Measurements from ENCODE around the gene CCL5. TPM values are rescaled to one million over a fixed set of nuclear protein-coding genes. Genes with fewer than 3 reads are reported as not detected.

The CCL5 gene
- total RNA-seq, 1 donor from 2014 or later = not detected

DNA sequence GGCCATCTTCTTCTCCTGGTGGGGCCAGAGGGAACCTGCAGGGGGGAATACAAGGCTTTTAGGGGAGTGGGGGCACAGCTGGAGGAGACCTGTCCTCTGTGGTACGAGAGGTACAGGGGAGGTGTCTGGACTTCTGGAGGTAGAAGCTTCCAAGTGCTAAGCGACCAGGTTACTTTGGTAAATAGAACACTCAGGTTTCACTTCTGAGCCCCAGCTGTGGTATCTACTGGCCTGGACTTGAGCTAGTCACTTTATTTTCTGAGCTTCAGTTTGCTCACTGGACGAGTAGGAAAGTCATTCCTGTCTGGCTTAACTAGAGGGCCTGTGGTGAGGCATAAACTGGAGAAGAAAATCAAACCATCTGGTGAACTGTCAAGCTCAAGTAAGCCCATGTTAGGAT lies 11.4 kb downstream of the CCL5 start, which contains the start of gene HEATR9:
HEATR9 (minus strand) TSS at position 155 of the 400 bp plus-strand sequence; CDS start at position 6, 149 bp downstream.
- Histone ChIP-seq H3K27me3 (ENCODE audit: control insufficient read depth, insufficient read depth, low read length) (no peaks in the 10 kb centered on the region), H3K4me3 (ENCODE audit: low read depth, low read length) (no peak within 1 kb of the TSS), H3K36me3 (ENCODE audit: control insufficient read depth, insufficient read depth, low read length) (no peaks in the 10 kb centered on the region)
- TF ChIP-seq, protein P1, sequence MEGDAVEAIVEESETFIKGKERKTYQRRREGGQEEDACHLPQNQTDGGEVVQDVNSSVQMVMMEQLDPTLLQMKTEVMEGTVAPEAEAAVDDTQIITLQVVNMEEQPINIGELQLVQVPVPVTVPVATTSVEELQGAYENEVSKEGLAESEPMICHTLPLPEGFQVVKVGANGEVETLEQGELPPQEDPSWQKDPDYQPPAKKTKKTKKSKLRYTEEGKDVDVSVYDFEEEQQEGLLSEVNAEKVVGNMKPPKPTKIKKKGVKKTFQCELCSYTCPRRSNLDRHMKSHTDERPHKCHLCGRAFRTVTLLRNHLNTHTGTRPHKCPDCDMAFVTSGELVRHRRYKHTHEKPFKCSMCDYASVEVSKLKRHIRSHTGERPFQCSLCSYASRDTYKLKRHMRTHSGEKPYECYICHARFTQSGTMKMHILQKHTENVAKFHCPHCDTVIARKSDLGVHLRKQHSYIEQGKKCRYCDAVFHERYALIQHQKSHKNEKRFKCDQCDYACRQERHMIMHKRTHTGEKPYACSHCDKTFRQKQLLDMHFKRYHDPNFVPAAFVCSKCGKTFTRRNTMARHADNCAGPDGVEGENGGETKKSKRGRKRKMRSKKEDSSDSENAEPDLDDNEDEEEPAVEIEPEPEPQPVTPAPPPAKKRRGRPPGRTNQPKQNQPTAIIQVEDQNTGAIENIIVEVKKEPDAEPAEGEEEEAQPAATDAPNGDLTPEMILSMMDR (IDR thresholded peaks at IDR 0.05; ENCODE audit: insufficient read depth, low read length, poor library complexity, severe bottlenecking) = no peak
- no peak for DNase-seq (ENCODE audit: low read depth)

DNA sequence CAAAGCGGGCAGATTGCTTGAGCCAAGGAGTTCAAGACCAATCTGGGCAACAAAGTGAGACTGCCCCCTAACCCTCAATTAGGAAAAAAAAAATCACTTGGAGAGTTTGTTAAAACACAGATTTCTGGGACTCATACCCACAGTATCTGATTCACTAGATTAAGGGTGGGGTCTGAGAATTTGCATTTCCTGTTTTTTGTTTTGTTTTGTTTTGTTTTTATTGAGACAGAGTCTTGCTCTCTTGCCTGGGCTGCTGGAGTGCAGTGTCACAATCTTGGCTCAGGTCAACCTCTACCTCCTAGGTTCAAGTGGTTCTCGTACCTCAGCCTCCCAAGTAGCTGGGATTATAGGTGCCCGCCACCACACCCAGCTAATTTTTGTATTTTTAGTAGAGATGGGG lies 12.6 kb downstream of the CCL5 start:
- TF ChIP-seq, protein P1 (IDR thresholded peaks at IDR 0.05; ENCODE audit: insufficient read depth, low read length, poor library complexity, severe bottlenecking) = no peak
- DNase-seq (ENCODE audit: low read depth) = no peak
- H3K4me3 ChIP-seq (ENCODE audit: low read depth, low read length) = no peak overlapping the region
- H3K36me3 ChIP-seq (ENCODE audit: control insufficient read depth, insufficient read depth, low read length) = no peaks in the 10 kb centered on the region
- no peaks in the 10 kb centered on the region for H3K27me3 ChIP-seq (ENCODE audit: control insufficient read depth, insufficient read depth, low read length)

GRCh38 chr17:35866341-35866950 lies 13.7 kb downstream of the CCL5 start:
- Histone ChIP-seq H3K27me3 (ENCODE audit: control insufficient read depth, insufficient read depth, low read length) (no peaks in the 10 kb centered on the region), H3K36me3 (ENCODE audit: control insufficient read depth, insufficient read depth, low read length) (no peaks in the 10 kb centered on the region), H3K4me3 (ENCODE audit: low read depth, low read length) (no peak overlapping the region)
- no peak for DNase-seq (ENCODE audit: low read depth)
- TF ChIP-seq, protein P1 (IDR thresholded peaks at IDR 0.05; ENCODE audit: insufficient read depth, low read length, poor library complexity, severe bottlenecking) = no peak

GRCh38 chr17:35865412-35866340 lies 14.5 kb downstream of the CCL5 start:
- no peaks in the 10 kb centered on the region for H3K27me3 ChIP-seq (ENCODE audit: control insufficient read depth, insufficient read depth, low read length)
- TF ChIP-seq, protein P1 (IDR thresholded peaks at IDR 0.05; ENCODE audit: insufficient read depth, low read length, poor library complexity, severe bottlenecking) = no peak
- no peak for DNase-seq (ENCODE audit: low read depth)

GRCh38 chr17:35864853-35865252 lies 15.3 kb downstream of the CCL5 start:
- no peaks in the 10 kb centered on the region for H3K27me3 ChIP-seq (ENCODE audit: control insufficient read depth, insufficient read depth, low read length)
- no peak overlapping the region for H3K4me3 ChIP-seq (ENCODE audit: low read depth, low read length)
- no peak for DNase-seq (ENCODE audit: low read depth)
- TF ChIP-seq, protein P1 (IDR thresholded peaks at IDR 0.05; ENCODE audit: insufficient read depth, low read length, poor library complexity, severe bottlenecking) = no peak
- H3K36me3 ChIP-seq (ENCODE audit: control insufficient read depth, insufficient read depth, low read length) = no peaks in the 10 kb centered on the region

More at GRCh38 chr17:35865412-35866340, 14.5 kb downstream of the CCL5 start:
- no peak overlapping the region for H3K4me3 ChIP-seq (ENCODE audit: low read depth, low read length)
- no peaks in the 10 kb centered on the region for H3K36me3 ChIP-seq (ENCODE audit: control insufficient read depth, insufficient read depth, low read length)

All from kidney epithelial cell (primary cell).